Fibroblast of mammary gland (primary cell): ENCODE results near the gene VENTX.

ENCODE experiments used
- DNase-seq: peaks from one replicate; pipeline ENCODE4 v3.0.0-alpha.2; 2010; ENCODE audit warnings: low read depth
- H3K4me3 ChIP-seq: 2 replicates; pipeline ENCODE4 v1.5.1; 2011; ENCODE audit warnings: low read depth, mild to moderate bottlenecking, low read length, moderate library complexity; ENCODE audit not compliant: control insufficient read depth
- CTCF ChIP-seq: conservative IDR thresholded peaks from 2 replicates; pipeline ENCODE4 v1.5.1; 2011; ENCODE audit warnings: low read depth, low read length, inconsistent platforms; ENCODE audit not compliant: control insufficient read depth, insufficient read depth

Gene VENTX

GRCh38 chr10:133198206-133198605, 39.4 kb upstream of the VENTX start:
- no peak for TF ChIP-seq CTCF
- no peak for DNase-seq
- H3K4me3 ChIP-seq, result no peak overlapping the region

- no peak for TF ChIP-seq CTCF
- DNase-seq, result no peak
- H3K4me3 ChIP-seq, result no peak overlapping the region
These were observed 38.8 kb upstream of the VENTX start for GRCh38 chr10:133198621-133199487.

GRCh38 chr10:133199488-133199885, 38.2 kb upstream of the VENTX start:
- DNase-seq, result no peak
- TF ChIP-seq CTCF, result no peak
- no peak overlapping the region for H3K4me3 ChIP-seq

GRCh38 chr10:133199992-133200611, 37.6 kb upstream of the VENTX start:
- no peak overlapping the region for H3K4me3 ChIP-seq
- DNase-seq, result no peak
- no peak for TF ChIP-seq CTCF

GRCh38 chr10:133200621-133201031, 37.0 kb upstream of the VENTX start:
- H3K4me3 ChIP-seq, result no peak overlapping the region
- TF ChIP-seq CTCF, result no peak
- no peak for DNase-seq

- TF ChIP-seq CTCF, result no peak
- DNase-seq, result no peak
- no peak overlapping the region for H3K4me3 ChIP-seq
These were observed 36.3 kb upstream of the VENTX start for GRCh38 chr10:133201151-133201947.
